Endothelial cell of umbilical vein (primary cell): ENCODE measurements around the gene DGKB. TPM values are rescaled to one million over a fixed set of nuclear protein-coding genes. Genes with fewer than 3 reads are reported as not detected.

Experiments used
- BruUV-seq: library from RNA; stranded (reverse); fragments of 400-500 nt; replicated peaks from 2 replicates; lab custom pipeline; 2021; lab: Mats Ljungman, UMichigan
- CTCF ChIA-PET: fragments of 300-600, 350-600 bp; sonication (Branson Sonifier 250); formaldehyde crosslinking; loops from one replicate; lab custom pipeline; 2021; ENCODE audit warnings: antibody characterized with exemption, inconsistent platforms; lab: Charles Lee
- POLR2A ChIA-PET: fragments of 300-600, 350-600 bp; sonication (Branson Sonifier 250); formaldehyde crosslinking; loops from one replicate; lab custom pipeline; 2021; ENCODE audit warnings: antibody characterized with exemption, inconsistent platforms; lab: Charles Lee
- DNase-seq: peaks from one replicate; pipeline ENCODE4 v3.0.0-alpha.2; 2011; ENCODE audit warnings: low read depth, low spot score
- FAIRE-seq: peaks from 2 replicates; lab custom pipeline; 2011; peaks lifted over from hg19 to GRCh38; lab: Jason Lieb, UNC
- H2AFZ ChIP-seq: 2 replicates; pipeline ENCODE4 v1.6.0; 2012; ENCODE audit warnings: low read depth, low read length, control low read depth, inconsistent platforms
- H3K27ac ChIP-seq: 2 replicates; pipeline ENCODE4 v1.5.1; 2011; ENCODE audit warnings: low read depth, mild to moderate bottlenecking, control low read depth, low read length, moderate library complexity; ENCODE audit not compliant: insufficient read depth
- H3K27me3 ChIP-seq, 2 experiments: 2 replicates each; pipeline versions ENCODE4 v1.6.0 to v1.6.1; 2011; ENCODE audit warnings: low read length in 2 of 2, mixed read lengths in 1 of 2; ENCODE audit not compliant: control insufficient read depth in 2 of 2, insufficient read depth in 2 of 2
- H3K36me3 ChIP-seq, 2 experiments: 2 replicates in 1 of 2; 3 replicates in 1 of 2; pipeline ENCODE4 v1.5.1; 2011; ENCODE audit warnings: low read length in 2 of 2, mild to moderate bottlenecking in 1 of 2, moderate library complexity in 1 of 2; ENCODE audit not compliant: control insufficient read depth in 2 of 2, insufficient read depth in 2 of 2; ENCODE audit errors: extremely low read depth in 1 of 2
- H3K4me1 ChIP-seq: 3 replicates; pipeline ENCODE4 v1.5.1; 2011; ENCODE audit warnings: mild to moderate bottlenecking, low read length; ENCODE audit not compliant: control insufficient read depth, insufficient read depth; ENCODE audit errors: extremely low read depth
- H3K4me2 ChIP-seq: 2 replicates; pipeline ENCODE4 v1.6.1; 2011; ENCODE audit warnings: low read length, control low read depth, mixed read lengths; ENCODE audit not compliant: insufficient read depth
- H3K4me3 ChIP-seq, 3 experiments: fragments of 200-600 bp in 1 of 3; sonication (generic), shearing (Covaris generic) in 1 of 3; replicated peaks in 1 of 3; 2 replicates each; pipeline ENCODE4 v1.5.1; 2011 to 2016; ENCODE audit warnings: control low read depth in 3 of 3, low read length in 3 of 3, mild to moderate bottlenecking in 2 of 3, inconsistent platforms in 1 of 3, low read depth in 1 of 3, moderate library complexity in 1 of 3; ENCODE audit not compliant: insufficient read depth in 1 of 3
- H3K79me2 ChIP-seq: 2 replicates; pipeline ENCODE4 v1.6.0; 2012; ENCODE audit warnings: low read length, inconsistent platforms; ENCODE audit not compliant: control insufficient read depth, insufficient read depth
- H3K9ac ChIP-seq: replicated peaks from 2 replicates; pipeline ENCODE3; 2011; ENCODE audit warnings: low read length, control low read depth; ENCODE audit not compliant: insufficient read depth; ENCODE audit errors: extremely low read depth
- H3K9me1 ChIP-seq: replicated peaks from 3 replicates; pipeline ENCODE4 v1.6.0; 2011; ENCODE audit warnings: mild to moderate bottlenecking, low read length; ENCODE audit not compliant: control insufficient read depth, insufficient read depth; ENCODE audit errors: extremely low read depth
- H3K9me3 ChIP-seq: replicated peaks from 2 replicates; pipeline ENCODE4 v1.5.1; 2012; ENCODE audit warnings: low read length, inconsistent platforms; ENCODE audit not compliant: control insufficient read depth, insufficient read depth
- H4K20me1 ChIP-seq: replicated peaks from 2 replicates; pipeline ENCODE3; 2011; ENCODE audit warnings: mild to moderate bottlenecking, low read length; ENCODE audit not compliant: control insufficient read depth, insufficient read depth; ENCODE audit errors: extremely low read depth
- CTCF ChIP-seq, 2 donors: IDR thresholded peaks; 1 replicate in 1 of 2; 2 replicates in 1 of 2; pipeline ENCODE4 v1.5.1; 2011; ENCODE audit warnings: low read length in 2 of 2, mild to moderate bottlenecking in 2 of 2, moderate library complexity in 2 of 2, control low read depth in 1 of 2, inconsistent platforms in 1 of 2, low read depth in 1 of 2; ENCODE audit not compliant: insufficient read depth in 1 of 2; ENCODE audit errors: extremely low read depth in 1 of 2
- EZH2 ChIP-seq: IDR thresholded peaks from 2 replicates; pipeline ENCODE4 v1.6.1; 2012; ENCODE audit warnings: borderline replicate concordance, low read depth, mild to moderate bottlenecking, moderate library complexity, low read length, inconsistent platforms; ENCODE audit not compliant: severe bottlenecking
- FOS ChIP-seq: IDR thresholded peaks from 2 replicates; pipeline ENCODE4 v1.6.1; 2011; ENCODE audit warnings: mild to moderate bottlenecking, low read length, moderate library complexity, borderline replicate concordance; ENCODE audit not compliant: insufficient read depth
- GATA2 ChIP-seq: IDR thresholded peaks from 2 replicates; pipeline ENCODE4 v1.7.0; 2011; ENCODE audit warnings: low read depth, mild to moderate bottlenecking, moderate library complexity, mixed read lengths, low read length; ENCODE audit not compliant: insufficient read length, insufficient read depth
- JUN ChIP-seq: IDR thresholded peaks from 2 replicates; pipeline ENCODE4 v1.6.1; 2011; ENCODE audit warnings: borderline replicate concordance, low read depth; ENCODE audit not compliant: insufficient read length, insufficient read depth
- MAX ChIP-seq: IDR thresholded peaks from 2 replicates; pipeline ENCODE4 v1.6.1; 2011; ENCODE audit not compliant: insufficient read depth, insufficient read length
- MYC ChIP-seq: IDR thresholded peaks from one replicate; pipeline ENCODE4 v1.6.1; 2011; ENCODE audit warnings: mild to moderate bottlenecking, low read depth, low read length
- POLR2A ChIP-seq: IDR thresholded peaks from 2 replicates; pipeline ENCODE4 v1.6.1; 2012; ENCODE audit warnings: low read depth, mild to moderate bottlenecking, control low read depth, low read length
- POLR2AphosphoS5 ChIP-seq: IDR thresholded peaks from 2 replicates; pipeline ENCODE4 v1.6.1; 2012; ENCODE audit warnings: low read depth, mild to moderate bottlenecking, control low read depth, low read length, moderate library complexity; ENCODE audit not compliant: insufficient read depth
- dilution Hi-C: fragments of 300-500 bp; cut with MboI; formaldehyde crosslinking; loops from one replicate; pipeline ENCODE4 v1.15.0; 2019; ENCODE audit warnings: low sequenced_read_pairs; ENCODE audit not compliant: extremely low pct_ligation_motif_present
- intact Hi-C: fragments of 100-400 bp; cut with micrococcal nuclease; formaldehyde crosslinking; loops from one replicate; pipeline ENCODE4 v1.10.0; 2022
- polyA plus RNA-seq, 4 experiments: library from polyadenylated mRNA; depleted of rRNA in 3 of 4; stranded (reverse) in 3 of 4; unstranded in 1 of 4; fragments of >200 nt; gene quantifications; 2 replicates each; pipeline versions ENCODE4 v1.2.1 to v1.2.3, GENCODE V29; 2011 to 2012; ENCODE audit warnings: missing spikeins in 1 of 4
- total RNA-seq: library from RNA; stranded (reverse); gene quantifications from 2 replicates; pipeline ENCODE4 v1.2.3, GENCODE V29; 2021

The DGKB gene
- total and polyA plus RNA-seq, 2 donors (not counting 3 experiments of a cell fraction or from before 2014, with no cell fraction given) = not detected

DNA sequence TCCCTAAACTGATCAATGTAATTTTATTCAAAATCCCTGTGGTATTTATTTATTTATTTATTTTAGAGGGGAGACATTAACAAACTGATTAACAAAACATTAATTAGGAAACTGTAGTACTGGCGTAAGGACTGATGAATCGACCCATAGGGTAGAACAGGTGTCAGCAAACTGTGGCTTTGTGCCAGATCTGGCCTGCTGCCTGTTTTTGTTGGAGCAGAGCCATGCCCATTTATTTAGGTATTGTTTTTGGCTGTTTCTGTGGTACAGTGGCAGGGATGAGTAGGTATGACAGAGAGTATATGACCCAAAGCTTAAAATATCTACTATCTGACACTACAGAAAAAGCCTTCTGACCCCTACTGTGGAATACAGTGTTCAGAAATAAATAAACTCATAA, 580.6 kb downstream of the DGKB start:
- H3K9me3 ChIP-seq = no peaks in the 10 kb centered on the region
- no peaks in the 10 kb centered on the region for H3K36me3 ChIP-seq
- intact Hi-C loops = no loop called here
- H3K79me2 ChIP-seq = no peaks in the 10 kb centered on the region
- dilution Hi-C loops = no loop called here
- no peaks in the 10 kb centered on the region for H3K9me1 ChIP-seq
- CTCF ChIA-PET = no interaction called here
- no TSS peak for BruUV-seq
- no peak for FAIRE-seq
- no peak for DNase-seq
- no peaks in the 10 kb centered on the region for H3K4me1 ChIP-seq
- no peaks in the 10 kb centered on the region for H4K20me1 ChIP-seq
- POLR2A ChIA-PET = no interaction called here
- H3K27me3 ChIP-seq = no peaks in the 10 kb centered on the region
- H3K4me2 ChIP-seq = no peak overlapping the region
- TF ChIP-seq MYC (no peak), CTCF (IDR thresholded peaks at IDR 0.05; ENCODE audit: extremely low read depth in 1 of 2, insufficient read depth in 1 of 2, low read depth in 1 of 2, low read length in 2 of 2) (no peak), GATA2 (no peak), FOS (no peak), EZH2 (no peak), JUN (no peak), MAX (no peak), POLR2AphosphoS5 (no peak), POLR2A (no peak)
- H3K4me3 ChIP-seq = no peak overlapping the region
- no peak overlapping the region for H2AFZ ChIP-seq
- no peak overlapping the region for H3K27ac ChIP-seq
- no peak overlapping the region for H3K9ac ChIP-seq
